NCI-H1417 (cell line): Measurements from ENCODE around the gene APOL2.
"Not testable (repeated sequence)": the region's sequence is repeated elsewhere in the genome, so short reads cannot be mapped to it uniquely, and the experiment has no call there.

ENCODE experiments used
- DNase-seq, 3 experiments: peaks; one replicate each; lab custom pipeline; 2025; lab: John Stamatoyannopoulos, UW

APOL2 gene

DNA sequence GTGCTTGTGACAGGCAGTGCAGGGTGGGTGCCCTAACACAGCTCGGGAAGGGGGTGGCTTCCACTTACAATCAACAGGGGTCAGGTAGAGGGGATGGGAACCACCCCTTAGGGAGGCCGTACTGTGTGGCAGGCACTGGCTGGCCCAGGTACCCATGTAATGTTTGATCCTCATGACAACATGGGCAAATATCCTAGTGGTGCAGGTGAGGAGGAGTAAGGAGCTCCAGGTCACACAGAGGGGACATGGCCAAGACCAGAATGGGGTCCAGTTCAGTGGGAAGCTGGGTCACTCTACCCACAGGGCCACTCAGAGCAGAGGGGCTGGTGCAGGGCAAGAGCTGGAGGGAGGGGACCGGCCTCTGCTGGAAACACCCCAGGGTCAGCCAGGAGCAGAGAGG, 40.8 kb downstream of the APOL2 start:
- no peak for DNase-seq

DNA sequence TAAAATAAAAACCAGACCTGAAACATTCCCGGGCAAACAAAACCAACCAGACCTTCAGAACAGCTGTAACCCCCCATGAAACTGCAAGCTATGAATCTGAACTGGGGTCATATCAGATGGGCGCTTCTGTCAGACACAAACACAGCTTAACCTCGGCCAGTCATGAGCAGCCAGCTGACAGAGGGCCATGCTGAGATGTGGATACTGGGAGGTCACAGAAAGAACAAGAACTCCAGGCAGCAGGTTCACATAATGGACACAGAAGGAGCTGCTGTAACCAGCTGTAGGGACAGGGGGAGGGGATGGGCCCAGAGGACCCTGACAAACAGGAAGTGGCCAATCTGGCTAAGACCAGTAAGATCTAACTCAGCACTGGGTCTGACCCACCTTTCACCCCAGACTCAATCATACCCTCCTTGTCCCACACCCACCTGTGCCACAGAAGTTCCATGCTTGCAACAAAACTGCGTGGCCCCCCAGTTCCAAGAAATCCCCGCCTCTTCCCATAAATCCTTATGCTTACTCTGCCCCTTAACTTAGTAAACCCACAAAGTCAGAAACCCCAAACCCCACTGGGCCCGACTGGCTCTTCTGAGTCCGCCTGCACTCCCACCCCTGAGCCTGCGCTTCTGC, 41.7 kb downstream of the APOL2 start:
- peak in 2 of 3 experiments; percentile 15 to 48 for DNase-seq

DNA sequence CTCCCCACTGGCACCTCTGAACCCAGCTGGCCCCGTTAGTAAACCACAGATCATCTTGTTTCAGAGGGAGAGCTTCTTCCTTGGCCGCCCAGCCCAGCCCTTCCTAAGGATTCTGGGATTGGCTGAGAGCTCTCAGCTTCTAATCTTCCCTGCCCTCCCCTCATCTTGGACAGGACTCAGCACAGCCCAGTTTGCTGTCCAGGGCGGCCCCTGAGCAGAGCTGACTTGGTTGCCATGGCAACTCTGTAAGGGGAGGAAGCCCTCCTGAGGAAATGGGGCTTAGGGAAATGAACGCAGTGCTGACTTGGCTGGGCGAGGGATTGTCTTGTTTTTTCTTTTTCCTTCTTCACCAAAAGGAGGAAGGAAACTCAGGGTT, 42.3 kb downstream of the APOL2 start:
- DNase-seq: peak in 1 of 3 experiments; percentile 61

DNA sequence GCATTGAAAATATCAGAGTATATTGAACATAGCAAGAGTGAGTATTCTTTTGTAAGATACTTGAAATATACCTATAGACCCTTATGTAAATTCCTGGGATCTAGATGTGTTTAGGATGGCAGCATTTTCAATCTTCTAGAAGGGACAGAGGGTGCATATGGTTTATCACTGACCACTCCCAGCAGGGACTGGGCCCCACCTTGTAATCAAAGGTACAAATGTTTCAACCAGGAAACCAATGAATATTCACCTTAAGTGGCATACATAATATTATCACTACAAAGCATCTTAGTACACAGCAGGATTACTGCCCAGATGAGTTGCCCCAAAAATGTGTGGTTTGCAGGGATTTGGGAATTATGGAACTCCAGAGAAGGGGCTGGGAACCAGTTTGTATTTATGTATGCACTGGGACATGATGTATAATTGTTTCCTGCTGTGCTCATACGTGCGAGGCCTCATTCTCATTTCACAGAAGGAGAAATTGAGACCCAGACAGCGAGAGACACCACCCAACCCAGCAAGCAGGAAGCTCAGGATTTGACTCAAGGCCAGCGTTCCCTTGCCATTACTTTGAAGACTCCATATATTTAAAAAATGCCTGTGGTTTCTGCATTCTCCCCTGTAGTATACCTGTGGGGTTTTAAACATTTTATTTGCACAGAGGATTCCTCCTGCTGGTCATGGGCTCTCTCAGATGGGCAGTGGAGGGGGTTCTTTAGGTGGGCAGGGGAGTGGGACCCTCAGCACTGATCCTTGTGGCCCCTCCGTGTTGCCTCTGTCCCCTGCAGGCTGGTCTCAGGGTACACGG, 42.9 kb downstream of the APOL2 start:
- DNase-seq: peak in 1 of 3 experiments; percentile 20

DNA sequence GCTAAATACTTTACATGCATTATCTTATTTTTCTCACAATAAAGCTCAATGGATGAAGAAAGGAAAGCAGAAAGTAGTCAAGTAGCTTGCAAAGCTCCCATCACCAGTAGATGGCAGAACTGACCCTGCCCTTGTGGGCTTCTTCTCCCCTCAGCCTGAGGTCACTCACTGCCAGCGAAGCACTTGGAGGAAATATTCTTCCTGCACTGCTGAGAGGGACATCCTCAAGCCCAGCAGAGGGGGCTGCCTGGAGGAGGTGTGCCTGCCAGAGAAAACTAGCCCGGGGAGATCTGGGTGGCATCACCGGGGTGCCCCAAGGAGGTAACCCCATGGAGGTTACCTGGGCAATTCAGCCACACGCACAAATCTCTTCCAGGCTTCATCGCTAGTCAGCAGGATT, 44.4 kb downstream of the APOL2 start:
- peak; percentile 27 to 67 (median 43) for DNase-seq

DNA sequence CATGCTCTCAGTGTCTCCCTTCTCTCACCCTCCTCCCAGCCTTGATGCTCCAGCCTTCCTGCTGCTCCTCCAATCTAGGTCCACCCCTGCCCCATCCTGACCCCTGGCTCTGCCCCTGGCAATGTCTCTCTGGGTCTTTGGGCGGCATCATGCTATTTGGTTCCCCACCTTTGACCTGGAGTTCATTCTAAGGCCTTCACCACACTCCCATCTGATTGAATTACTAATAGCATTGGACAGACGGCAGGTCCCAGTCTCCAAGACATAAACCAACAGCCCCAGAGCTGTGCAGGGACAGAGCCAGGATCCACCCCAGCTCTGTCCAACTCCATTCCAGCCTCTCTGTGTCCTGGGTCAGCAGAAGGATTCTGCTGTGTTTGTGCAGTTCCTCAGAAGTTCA, 44.9 kb downstream of the APOL2 start:
- DNase-seq: no peak

DNA sequence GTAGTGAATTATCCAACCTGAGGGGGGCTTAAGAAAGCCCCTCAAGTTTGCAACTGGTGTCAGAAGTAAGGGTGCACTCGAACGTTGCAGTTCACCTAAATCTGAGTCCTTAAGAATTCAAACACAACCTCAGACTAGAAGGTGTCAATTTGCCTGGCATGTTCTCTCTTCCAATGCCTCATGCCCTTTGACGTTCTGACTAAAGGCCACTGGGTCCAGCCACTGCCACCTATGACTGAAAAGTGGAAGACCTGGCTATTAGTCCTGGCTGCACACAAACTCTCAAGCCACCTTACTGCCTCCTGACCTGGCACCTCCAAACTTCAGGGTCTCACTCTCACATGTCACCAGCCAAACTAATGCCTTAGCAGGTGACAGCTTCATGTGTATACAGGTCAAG, 45.8 kb downstream of the APOL2 start:
- DNase-seq: no peak

DNA sequence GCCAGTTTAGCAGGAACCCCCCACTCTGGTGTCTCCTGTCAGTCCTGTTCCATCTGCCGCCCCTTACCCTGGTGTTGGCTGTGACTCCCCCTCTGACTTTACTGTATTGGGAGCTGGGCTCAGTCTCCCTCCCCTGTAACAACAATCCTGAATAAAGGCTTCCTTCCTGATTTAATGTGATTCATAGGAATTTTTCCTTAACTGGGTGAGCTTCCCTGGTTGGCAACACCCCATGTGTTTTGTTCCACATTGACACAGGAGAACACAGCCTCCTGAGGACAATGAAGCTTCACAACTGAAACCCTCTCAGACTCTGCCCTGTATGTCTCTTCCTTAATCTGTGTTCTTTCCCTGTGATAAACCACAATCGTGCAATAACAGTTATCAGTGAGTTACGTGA, 46.2 kb downstream of the APOL2 start:
- no peak for DNase-seq

DNA sequence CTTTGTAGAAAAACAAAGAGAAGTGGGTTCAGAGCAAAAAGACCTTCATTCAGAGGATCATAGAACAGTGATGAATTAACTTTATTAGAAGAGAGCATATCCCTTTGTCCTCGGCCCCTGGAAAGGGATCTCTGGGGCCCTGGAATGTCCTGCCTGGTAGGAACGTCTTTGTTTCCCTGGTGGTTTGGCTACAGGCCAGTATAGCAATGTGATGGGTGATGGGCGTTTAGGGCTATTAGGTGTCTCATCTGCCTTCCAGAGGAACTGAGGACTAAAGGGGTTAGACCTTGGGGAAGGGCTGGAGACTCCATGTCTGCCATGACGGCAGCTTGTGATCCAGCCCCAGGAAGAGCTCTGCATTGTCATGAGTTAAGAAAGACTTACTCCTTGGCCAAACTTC, 46.8 kb downstream of the APOL2 start:
- no peak for DNase-seq

DNA sequence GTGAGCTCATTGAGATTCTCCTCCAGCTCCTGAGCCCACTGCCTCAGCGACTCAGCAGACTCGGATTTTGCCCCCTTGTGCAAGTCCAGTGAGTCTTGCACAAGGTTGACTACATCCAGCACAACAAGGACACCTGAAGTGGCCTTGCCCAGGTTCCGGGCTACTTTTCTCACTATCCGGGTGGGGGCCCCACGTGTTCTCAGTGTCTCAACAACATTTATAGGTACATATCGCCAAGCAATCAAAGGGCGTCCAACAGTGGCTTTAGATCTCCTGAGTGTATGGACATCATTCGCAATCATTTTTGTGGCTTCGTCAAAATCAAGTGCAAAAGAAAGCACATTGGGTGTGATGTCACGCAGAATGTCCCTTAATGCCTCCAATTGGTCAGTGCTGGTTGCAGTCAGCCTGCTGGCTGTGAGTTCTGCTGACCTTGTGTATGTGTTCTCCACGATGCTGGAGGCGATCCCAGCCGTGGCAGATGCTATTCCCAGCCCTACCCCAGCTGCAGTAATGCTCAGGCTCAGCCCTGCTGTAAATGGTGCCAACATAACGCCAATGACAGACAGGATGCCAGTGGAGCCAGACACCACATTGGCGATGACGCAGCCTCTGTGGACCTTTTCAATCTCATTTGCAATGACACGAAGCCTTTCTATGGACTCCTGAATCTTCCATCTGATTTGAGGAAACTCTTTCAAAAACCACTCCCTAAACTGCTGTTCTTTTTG, 48.1 kb downstream of the APOL2 start:
- no peak for DNase-seq

DNA sequence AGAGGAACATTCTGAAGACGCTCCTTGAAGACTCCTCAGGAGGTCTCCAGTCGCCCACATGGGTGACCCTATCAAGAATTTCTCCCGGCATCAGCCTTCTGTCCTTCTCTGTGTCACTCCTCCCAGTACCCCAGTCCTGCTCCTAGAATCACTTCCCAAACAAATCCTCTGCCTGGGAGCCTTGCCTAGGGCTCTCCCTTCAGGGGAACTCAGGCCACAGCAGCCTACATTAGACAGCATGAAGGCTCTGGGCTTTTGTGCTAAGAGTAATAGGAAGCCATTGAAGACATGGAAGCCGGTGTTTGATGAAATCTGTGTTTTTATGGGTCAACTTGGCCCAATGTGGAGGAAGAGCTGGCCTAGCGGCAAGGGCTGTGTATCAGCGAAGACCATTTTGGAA, 51.5 kb downstream of the APOL2 start:
- DNase-seq: not testable (repeated sequence)

DNA sequence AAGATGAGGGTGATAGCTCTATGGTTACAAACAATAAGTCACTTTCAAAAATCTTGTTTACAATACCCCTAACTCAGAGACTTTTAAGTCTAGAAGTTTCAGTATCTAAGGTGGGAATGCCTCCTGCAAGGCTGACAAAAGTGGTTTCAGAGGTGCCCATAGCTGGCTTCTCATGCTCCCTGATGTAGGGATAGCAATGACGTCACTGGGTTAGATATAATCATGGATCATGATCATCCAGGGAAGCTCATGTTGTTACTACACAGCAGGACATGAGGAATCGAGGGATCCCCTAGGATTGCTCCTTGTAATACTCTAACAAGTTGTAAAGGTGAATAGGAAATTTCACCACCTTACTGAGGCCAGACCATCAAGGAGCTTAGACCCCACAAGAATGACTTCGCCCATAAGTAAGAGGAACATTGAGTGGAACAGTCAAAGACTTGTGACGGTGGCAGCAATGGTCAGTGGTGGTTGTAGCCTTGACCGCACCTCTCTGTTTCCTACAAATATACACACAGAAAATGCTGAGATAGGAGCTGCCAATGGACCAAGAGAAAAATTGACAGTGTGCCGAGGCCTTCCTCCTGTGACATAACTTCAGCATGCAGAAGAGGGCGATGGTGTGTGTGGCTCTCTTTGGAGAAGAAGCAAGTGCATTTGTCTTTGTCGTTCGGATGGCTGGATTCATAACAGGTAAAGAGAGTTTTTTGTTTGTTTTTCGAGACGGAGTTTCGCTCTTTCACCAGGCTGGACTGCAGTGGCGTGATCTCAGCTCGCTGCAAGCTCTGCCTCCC, 53.3 kb downstream of the APOL2 start:
- DNase-seq: no peak

DNA sequence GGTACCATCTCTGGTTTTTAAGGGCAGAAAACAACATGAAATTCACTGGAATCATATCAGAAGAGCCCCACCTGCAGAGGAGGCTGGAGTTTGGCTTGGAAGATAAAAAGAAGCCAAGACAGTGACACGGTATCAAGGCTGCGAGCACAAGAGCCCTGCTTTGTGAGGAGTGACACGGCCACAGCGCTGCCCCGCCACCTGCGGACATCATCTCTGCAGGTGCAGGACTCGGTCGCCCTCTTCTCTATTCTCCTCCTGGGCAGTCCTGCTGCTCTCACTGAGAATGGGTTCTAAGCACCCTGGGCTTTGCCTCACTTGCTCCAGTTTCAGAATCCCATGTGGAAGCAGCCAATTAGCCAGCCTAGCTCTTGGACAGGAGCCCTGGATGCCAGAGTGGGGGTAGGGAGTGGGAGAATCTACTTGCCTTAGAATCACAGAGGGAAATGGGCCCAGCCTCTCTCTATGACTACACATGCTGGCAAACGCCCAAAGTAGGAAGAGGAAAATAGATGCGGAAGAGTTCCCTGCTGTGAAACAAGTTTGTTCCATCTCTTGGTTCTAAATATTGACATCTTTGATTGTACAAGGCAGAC, 54.8 kb downstream of the APOL2 start:
- peak in 2 of 3 experiments; percentile 30 to 62 for DNase-seq

DNA sequence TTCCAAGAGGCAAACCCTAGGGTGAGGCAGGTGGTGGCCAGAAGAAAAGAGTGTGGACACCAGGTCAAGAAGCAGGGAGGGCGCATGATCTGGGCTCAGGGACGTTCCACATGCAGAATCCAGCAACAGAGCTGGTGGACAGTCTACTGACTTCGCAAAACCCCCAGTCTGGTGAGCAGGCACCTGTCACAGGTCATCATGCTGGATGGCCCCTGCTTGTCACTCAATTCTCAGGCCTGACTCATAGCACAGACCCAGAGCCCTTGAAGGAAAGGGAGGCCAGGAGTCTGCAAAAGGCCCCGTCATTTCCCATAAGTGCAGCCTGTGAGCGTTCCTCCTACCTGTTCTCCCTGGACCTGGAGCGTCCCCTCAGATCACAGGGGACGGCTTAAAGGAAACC, 55.9 kb downstream of the APOL2 start:
- DNase-seq: no peak

DNA sequence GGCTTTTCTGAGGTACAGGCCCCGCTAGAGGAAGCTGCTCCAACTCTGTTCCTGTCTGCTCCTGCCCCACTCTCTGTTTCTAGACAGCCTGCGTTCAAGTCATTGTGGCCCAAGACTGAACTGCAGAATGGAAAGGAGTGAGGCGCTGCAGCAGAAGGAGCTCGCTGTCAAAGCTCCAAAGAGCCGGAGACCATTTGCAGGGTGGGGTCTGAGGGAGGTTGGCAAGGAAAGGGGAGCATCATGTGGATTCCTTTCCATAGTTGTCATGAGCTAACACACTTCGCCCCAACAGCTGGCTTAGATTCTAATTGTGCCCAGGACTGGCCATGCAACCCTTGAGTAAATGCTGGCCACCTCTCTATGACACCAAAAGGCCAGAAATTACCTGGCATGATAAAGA, 56.5 kb downstream of the APOL2 start:
- no peak for DNase-seq

DNA sequence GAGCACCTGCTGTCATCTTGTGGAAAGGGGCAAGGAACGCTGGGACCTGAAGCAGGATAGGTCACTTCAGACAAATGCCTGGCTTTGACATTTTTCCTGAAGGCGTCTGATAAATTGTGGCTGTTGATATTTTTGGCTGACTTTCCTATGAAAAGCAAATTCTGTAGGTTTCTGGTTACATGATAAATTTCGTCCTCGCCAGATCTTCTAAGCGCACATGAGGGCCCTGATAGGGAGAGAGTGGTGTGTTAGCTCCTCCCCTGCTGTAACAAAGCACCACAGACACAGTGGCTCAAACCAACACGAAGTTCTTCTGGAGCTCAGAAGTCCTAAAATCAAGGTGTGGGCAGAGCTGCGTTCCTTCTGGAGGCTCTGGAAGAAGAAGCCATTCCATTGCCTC, 57.3 kb downstream of the APOL2 start:
- no peak for DNase-seq

DNA sequence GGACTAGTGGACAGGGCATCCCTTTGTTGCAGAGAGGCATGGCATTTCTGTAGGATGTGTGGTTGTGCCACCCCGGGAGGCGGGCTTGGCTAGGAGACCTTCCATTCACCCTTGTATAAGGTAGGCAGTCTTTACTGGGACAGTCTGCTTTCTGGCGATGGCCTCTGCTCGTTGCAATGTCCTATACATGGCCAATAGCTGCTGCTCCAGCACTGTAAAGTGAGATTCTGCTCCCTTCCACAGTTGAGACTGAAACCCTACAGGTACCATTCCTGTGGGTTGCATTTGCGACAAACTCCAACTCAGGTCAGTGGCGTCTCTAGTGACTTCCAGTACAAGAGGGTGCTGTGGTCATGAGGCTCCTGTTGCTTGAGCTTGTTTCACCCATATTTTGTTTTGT, 58.4 kb downstream of the APOL2 start:
- DNase-seq: no peak

DNA sequence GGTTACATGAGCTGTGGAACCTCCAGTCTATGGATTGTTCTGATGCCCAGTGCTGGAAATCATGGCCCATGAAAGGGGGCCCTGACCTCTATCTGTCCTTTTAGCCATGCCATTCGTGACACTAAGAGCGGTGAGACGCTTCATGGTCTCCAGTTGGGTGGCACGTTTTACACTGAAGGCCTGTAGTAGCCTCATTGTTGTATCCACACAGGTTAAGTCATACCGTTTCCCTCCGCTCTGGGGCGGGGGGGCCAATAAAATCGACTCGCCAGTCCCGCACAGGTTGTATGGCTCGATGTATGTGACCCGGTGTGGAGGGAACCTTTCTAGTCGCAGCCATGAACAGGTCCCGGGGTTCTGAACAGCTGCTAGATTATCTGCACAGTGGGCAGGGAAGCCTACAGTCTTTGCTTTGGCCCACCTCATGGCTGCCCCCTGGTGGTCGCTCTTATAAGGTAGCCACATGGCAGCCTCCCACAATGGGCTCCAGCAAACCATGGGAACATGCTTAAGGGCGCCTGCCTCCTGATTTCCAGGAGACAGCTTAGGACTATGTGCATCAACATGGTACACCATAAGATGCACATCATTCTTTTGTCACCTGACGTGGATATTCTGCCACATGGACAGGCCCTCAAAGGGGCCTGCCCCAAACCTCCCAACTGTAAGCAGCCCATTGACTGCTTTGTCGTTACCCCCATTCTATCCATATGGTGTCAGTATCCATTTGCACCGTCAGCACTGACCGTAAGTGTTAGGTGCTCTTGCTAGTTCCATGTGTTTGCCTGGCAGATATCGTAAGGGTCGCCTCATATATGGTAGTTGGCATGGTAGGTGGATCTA, 59.1 kb downstream of the APOL2 start:
- DNase-seq: peak; percentile 12 to 34 (median 27)

DNA sequence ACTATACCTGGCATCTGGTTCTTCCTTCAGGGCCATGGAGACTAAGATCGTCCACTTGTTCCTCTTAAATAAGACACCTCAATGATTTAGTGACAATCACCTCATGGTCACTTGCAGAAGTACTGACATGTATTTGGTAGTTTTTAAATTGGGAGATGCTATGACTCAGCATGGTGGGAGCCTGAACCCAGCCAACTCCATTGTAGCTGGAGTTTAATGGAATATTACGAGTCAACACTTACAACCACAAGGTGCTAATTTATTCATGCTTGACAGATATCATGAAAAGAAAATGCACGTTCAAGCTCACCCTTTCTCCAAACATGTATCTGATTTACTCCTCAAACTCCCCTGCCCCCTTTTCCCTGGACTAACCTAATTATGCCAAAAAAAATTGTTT, 62.2 kb downstream of the APOL2 start:
- no peak for DNase-seq
